Suprapubic skin (tissue), 4 donors: ENCODE results near the gene CLDND2. TPM values are rescaled to one million over a fixed set of nuclear protein-coding genes. Genes with fewer than 3 reads are reported as not detected.

Experiments used
- DNase-seq, 2 donors: peaks; one replicate each; pipeline ENCODE4 v3.0.0-alpha.2; 2019; ENCODE audit warnings: low spot score in 2 of 2
- H3K27ac ChIP-seq: fragments of 200-600 bp; sonication (generic); one replicate; pipeline ENCODE4 v1.5.1; 2019
- H3K27me3 ChIP-seq: fragments of 200-600 bp; sonication (generic); one replicate; pipeline ENCODE4 v1.5.1; 2019
- H3K36me3 ChIP-seq: fragments of 200-600 bp; sonication (generic); one replicate; pipeline ENCODE4 v1.5.1; 2019
- H3K4me1 ChIP-seq: fragments of 200-600 bp; sonication (generic); one replicate; pipeline ENCODE4 v1.5.1; 2019
- H3K4me3 ChIP-seq: fragments of 200-600 bp; sonication (generic); one replicate; pipeline ENCODE4 v1.5.1; 2019; ENCODE audit warnings: mild to moderate bottlenecking
- H3K9me3 ChIP-seq: fragments of 200-600 bp; sonication (generic); one replicate; pipeline ENCODE4 v1.5.1; 2019
- CTCF ChIP-seq, 2 donors: fragments of 200-600 bp in 1 of 2; fragments of 450-650 bp in 1 of 2; sonication (generic) in 1 of 2; IDR thresholded peaks; one replicate each; pipeline ENCODE4 v1.5.1; 2016 to 2019; ENCODE audit warnings: antibody characterized with exemption in 2 of 2, mild to moderate bottlenecking in 1 of 2, moderate library complexity in 1 of 2
- EP300 ChIP-seq: sonication (generic); formaldehyde crosslinking; IDR thresholded peaks from one replicate; pipeline ENCODE4 v1.6.1; 2017; ENCODE audit warnings: antibody characterized with exemption
- POLR2A ChIP-seq, 2 donors: fragments of 450-650 bp; IDR thresholded peaks; one replicate each; pipeline ENCODE4 v1.6.1; 2017; ENCODE audit warnings: antibody characterized with exemption in 2 of 2, mild to moderate bottlenecking in 2 of 2, moderate library complexity in 2 of 2
- POLR2AphosphoS5 ChIP-seq, 3 donors: sonication (generic); formaldehyde crosslinking; IDR thresholded peaks; one replicate each; pipeline ENCODE4 v1.6.1; 2017; ENCODE audit warnings: antibody characterized with exemption in 3 of 3
- WGBS: methylation state at CpG from one replicate; pipeline ENCODE4 v1.1.5; 2018; 5-methylcytosine and 5-hydroxymethylcytosine counted together
- total RNA-seq, 4 donors: library from RNA; depleted of rRNA; stranded (reverse); fragments of >200 nt; gene quantifications; one replicate each; pipeline ENCODE4 v1.1.0, GENCODE V29; 2016

CLDND2 gene
- total RNA-seq, 4 donors from 2014 or later = not detected

GRCh38 chr19:51326216-51327065, 42.4 kb downstream of the CLDND2 start:
- H3K27me3 ChIP-seq = peaks cover 73% of the 10 kb centered on the region
- no peaks in the 10 kb centered on the region for H3K36me3 ChIP-seq
- no peak for TF ChIP-seq EP300
- no peak for TF ChIP-seq CTCF (IDR thresholded peaks at IDR 0.05)
- no peak for TF ChIP-seq POLR2AphosphoS5 (IDR thresholded peaks at IDR 0.05)
- TF ChIP-seq POLR2A (IDR thresholded peaks at IDR 0.05) = no peak
- WGBS = 42% methylated on average over 4 of the region's 36 CpGs
- H3K4me3 ChIP-seq = no peak overlapping the region
- H3K4me1 ChIP-seq = peaks cover 14% of the 10 kb centered on the region
- DNase-seq = no peak
- H3K27ac ChIP-seq = no peak overlapping the region
- no peaks in the 10 kb centered on the region for H3K9me3 ChIP-seq

DNA sequence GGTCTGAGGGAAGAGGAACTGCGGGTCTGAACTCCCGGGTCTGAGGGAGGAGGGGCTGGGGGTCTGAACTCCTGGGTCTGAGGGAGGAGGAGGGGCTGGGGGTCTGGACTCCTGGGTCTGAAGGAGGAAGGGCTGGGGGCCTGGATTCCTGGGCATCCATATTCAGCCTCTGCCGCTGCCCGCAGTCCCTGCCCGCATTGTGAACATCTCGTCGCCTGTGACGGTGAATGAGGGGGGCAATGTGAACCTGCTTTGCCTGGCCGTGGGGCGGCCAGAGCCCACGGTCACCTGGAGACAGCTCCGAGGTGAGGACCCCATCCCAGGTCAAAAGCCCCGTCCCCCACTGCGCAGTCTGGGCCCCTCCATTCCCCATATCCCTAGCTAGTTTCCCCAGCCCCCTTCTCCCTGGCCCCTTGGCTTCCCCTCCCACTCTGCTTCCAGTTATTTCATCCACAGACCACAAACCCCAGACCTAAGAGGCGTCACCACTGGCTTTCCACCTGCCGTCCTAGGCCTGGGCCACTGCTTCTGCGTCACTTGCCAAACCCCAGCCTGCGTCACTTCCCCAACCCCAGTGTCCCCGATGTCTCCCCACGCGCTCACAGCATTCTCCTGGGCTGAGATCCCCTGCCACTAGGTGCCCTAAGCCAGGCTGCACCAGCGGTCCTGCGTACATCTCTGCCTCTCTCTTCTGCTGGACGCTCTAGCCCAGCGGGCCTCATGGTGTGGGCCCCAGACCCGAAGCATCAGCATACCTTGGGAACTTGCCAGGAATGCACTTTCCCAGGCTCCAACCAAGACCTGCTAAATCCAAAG, 43.4 kb downstream of the CLDND2 start:
- Histone ChIP-seq H3K4me3 (no peak overlapping the region), H3K36me3 (no peaks in the 10 kb centered on the region), H3K27ac (no peak overlapping the region), H3K27me3 (peaks cover 74% of the 10 kb centered on the region), H3K9me3 (no peaks in the 10 kb centered on the region), H3K4me1 (peaks cover 14% of the 10 kb centered on the region)
- TF ChIP-seq POLR2A (IDR thresholded peaks at IDR 0.05) (no peak), CTCF (IDR thresholded peaks at IDR 0.05) (no peak), POLR2AphosphoS5 (IDR thresholded peaks at IDR 0.05) (no peak), EP300 (no peak)
- 66% methylated on average over 25 of the region's 26 CpGs for WGBS
- no peak for DNase-seq

DNA sequence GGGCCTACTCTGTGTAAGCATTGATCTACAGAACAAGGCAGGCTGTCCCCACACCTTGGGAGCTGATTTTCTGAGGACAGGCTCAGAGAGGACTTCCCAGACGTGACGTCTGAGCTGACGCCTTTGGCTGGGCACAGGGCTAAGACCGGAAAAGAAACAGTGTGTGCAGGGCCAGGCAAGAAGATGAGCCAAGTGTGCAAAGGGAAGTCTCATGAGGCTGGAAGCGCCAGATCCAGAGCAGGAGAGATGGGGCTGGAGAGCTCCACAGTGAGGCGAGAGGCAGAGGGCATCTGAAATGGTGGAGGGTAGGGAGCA, 44.7 kb downstream of the CLDND2 start:
- 67% methylated on average over 6 of the region's 6 CpGs for WGBS
- H3K4me1 ChIP-seq = peaks cover 14% of the 10 kb centered on the region
- H3K27ac ChIP-seq = no peak overlapping the region
- no peaks in the 10 kb centered on the region for H3K9me3 ChIP-seq
- DNase-seq = no peak
- H3K4me3 ChIP-seq = no peak overlapping the region
- TF ChIP-seq POLR2A (IDR thresholded peaks at IDR 0.05) = no peak
- no peak for TF ChIP-seq CTCF (IDR thresholded peaks at IDR 0.05)
- no peak for TF ChIP-seq EP300
- no peak for TF ChIP-seq POLR2AphosphoS5 (IDR thresholded peaks at IDR 0.05)
- no peaks in the 10 kb centered on the region for H3K36me3 ChIP-seq
- peaks cover 66% of the 10 kb centered on the region for H3K27me3 ChIP-seq

GRCh38 chr19:51323481-51324166, 45.2 kb downstream of the CLDND2 start:
- H3K9me3 ChIP-seq = no peaks in the 10 kb centered on the region
- H3K27me3 ChIP-seq = peaks cover 64% of the 10 kb centered on the region
- H3K27ac ChIP-seq = no peak overlapping the region
- H3K36me3 ChIP-seq = no peaks in the 10 kb centered on the region
- H3K4me1 ChIP-seq = peaks cover 14% of the 10 kb centered on the region
- H3K4me3 ChIP-seq = no peak overlapping the region
- no peak for DNase-seq
- no peak for TF ChIP-seq CTCF (IDR thresholded peaks at IDR 0.05)
- no peak for TF ChIP-seq POLR2AphosphoS5 (IDR thresholded peaks at IDR 0.05)
- TF ChIP-seq POLR2A (IDR thresholded peaks at IDR 0.05) = no peak
- no peak for TF ChIP-seq EP300
- WGBS = 80% methylated on average over 24 of the region's 29 CpGs
